Stimulated activated effector memory CD8-positive, alpha-beta T cell treated with anti-CD3 and anti-CD28 coated beads, Interleukin-12 subunit alpha, Interleukin-12 subunit beta, amount 100 ng/mL, for 72 hours (primary cell): ENCODE measurements around the gene SOS1.

Source experiments
- ATAC-seq: fragments of 150-1000 bp; cut with Tn5 transposase; 2 replicates; pipeline ENCODE4 v1.10.0; 2021
- DNase-seq, 2 donors: peaks; one replicate each; pipeline ENCODE4 v3.0.0; 2021 to 2022; ENCODE audit warnings: low spot score in 2 of 2
- H3K27ac Mint-ChIP-seq: one replicate; pipeline ENCODE4 v1.8.0; 2022; ENCODE audit warnings: mild to moderate bottlenecking, mixed read lengths
- H3K36me3 Mint-ChIP-seq: one replicate; pipeline ENCODE4 v1.8.0; 2022; ENCODE audit warnings: mild to moderate bottlenecking, mixed read lengths
- H3K4me1 Mint-ChIP-seq: one replicate; pipeline ENCODE4 v1.8.0; 2022; ENCODE audit warnings: mixed read lengths
- H3K4me3 Mint-ChIP-seq: one replicate; pipeline ENCODE4 v1.8.0; 2022; ENCODE audit warnings: mild to moderate bottlenecking, mixed read lengths
- H3K9me3 Mint-ChIP-seq: one replicate; pipeline ENCODE4 v1.8.0; 2022; ENCODE audit warnings: mixed read lengths

Gene SOS1

GRCh38 chr2:39050109-39050508, 70.7 kb downstream of the SOS1 start:
- ATAC-seq (no peak), DNase-seq (no peak)
- peaks cover 95% of the 10 kb centered on the region for H3K36me3 Mint-ChIP-seq
- H3K4me3 Mint-ChIP-seq: no peak overlapping the region
- no peaks in the 10 kb centered on the region for H3K9me3 Mint-ChIP-seq
- H3K27ac Mint-ChIP-seq: no peak overlapping the region
- H3K4me1 Mint-ChIP-seq: no peaks in the 10 kb centered on the region

GRCh38 chr2:39039072-39039471, 81.8 kb downstream of the SOS1 start:
- ATAC-seq: no peak
- peaks cover 62% of the 10 kb centered on the region for H3K36me3 Mint-ChIP-seq
- no peaks in the 10 kb centered on the region for H3K9me3 Mint-ChIP-seq
- DNase-seq: no peak
- H3K4me3 Mint-ChIP-seq: no peak overlapping the region
- H3K4me1 Mint-ChIP-seq: peaks cover 4% of the 10 kb centered on the region
- no peak overlapping the region for H3K27ac Mint-ChIP-seq

- H3K36me3 Mint-ChIP-seq: peaks cover 88% of the 10 kb centered on the region
- no peak overlapping the region for H3K4me3 Mint-ChIP-seq
- no peaks in the 10 kb centered on the region for H3K9me3 Mint-ChIP-seq
- ATAC-seq (no peak), DNase-seq (no peak)
- H3K27ac Mint-ChIP-seq: no peak overlapping the region
- no peaks in the 10 kb centered on the region for H3K4me1 Mint-ChIP-seq
Measured at GRCh38 chr2:39033980-39034379, 86.9 kb downstream of the SOS1 start.

GRCh38 chr2:39027421-39027820, 93.4 kb downstream of the SOS1 start:
- no peak overlapping the region for H3K4me3 Mint-ChIP-seq
- no peak overlapping the region for H3K27ac Mint-ChIP-seq
- H3K4me1 Mint-ChIP-seq: no peaks in the 10 kb centered on the region
- peaks cover 96% of the 10 kb centered on the region for H3K36me3 Mint-ChIP-seq
- no peak for DNase-seq
- H3K9me3 Mint-ChIP-seq: no peaks in the 10 kb centered on the region
- no peak for ATAC-seq

- no peak overlapping the region for H3K4me3 Mint-ChIP-seq
- H3K9me3 Mint-ChIP-seq: no peaks in the 10 kb centered on the region
- no peaks in the 10 kb centered on the region for H3K4me1 Mint-ChIP-seq
- no peak overlapping the region for H3K27ac Mint-ChIP-seq
- peak; percentile 91 for ATAC-seq
- peaks cover 96% of the 10 kb centered on the region for H3K36me3 Mint-ChIP-seq
- DNase-seq: no peak
Measured at GRCh38 chr2:39024833-39025232, 96.0 kb downstream of the SOS1 start.

GRCh38 chr2:39023649-39024048, 97.2 kb downstream of the SOS1 start:
- DNase-seq: no peak
- ATAC-seq: no peak
- Mint-ChIP-seq H3K4me3 (no peak overlapping the region), H3K27ac (peak overlapping the region; percentile 23), H3K36me3 (peaks cover 96% of the 10 kb centered on the region), H3K9me3 (no peaks in the 10 kb centered on the region), H3K4me1 (no peaks in the 10 kb centered on the region)

GRCh38 chr2:39022642-39023235, 98.1 kb downstream of the SOS1 start:
- peak overlapping the region; percentile 56 for H3K27ac Mint-ChIP-seq

GRCh38 chr2:39020383-39020782, 100.5 kb downstream of the SOS1 start:
- H3K36me3 Mint-ChIP-seq: peaks cover 69% of the 10 kb centered on the region
- no peak overlapping the region for H3K27ac Mint-ChIP-seq
- DNase-seq (no peak), ATAC-seq (no peak)
- H3K4me3 Mint-ChIP-seq: no peak overlapping the region
- no peaks in the 10 kb centered on the region for H3K9me3 Mint-ChIP-seq
- H3K4me1 Mint-ChIP-seq: no peaks in the 10 kb centered on the region

More at GRCh38 chr2:39022642-39023235, 98.1 kb downstream of the SOS1 start:
- ATAC-seq: no peak
- Mint-ChIP-seq H3K4me1 (no peaks in the 10 kb centered on the region), H3K36me3 (peaks cover 93% of the 10 kb centered on the region), H3K4me3 (no peak overlapping the region), H3K9me3 (no peaks in the 10 kb centered on the region)
- DNase-seq: no peak

- Mint-ChIP-seq H3K4me1 (no peaks in the 10 kb centered on the region), H3K9me3 (no peaks in the 10 kb centered on the region), H3K36me3 (peaks cover 70% of the 10 kb centered on the region), H3K4me3 (no peak overlapping the region), H3K27ac (no peak overlapping the region)
- DNase-seq: no peak
- no peak for ATAC-seq
Measured at GRCh38 chr2:39018638-39019037, 102.2 kb downstream of the SOS1 start.

GRCh38 chr2:39017334-39017733, 103.5 kb downstream of the SOS1 start:
- ATAC-seq: no peak
- peak overlapping the region; percentile 55 for H3K27ac Mint-ChIP-seq
- H3K4me1 Mint-ChIP-seq: no peaks in the 10 kb centered on the region

GRCh38 chr2:39015424-39015823, 105.4 kb downstream of the SOS1 start:
- Mint-ChIP-seq H3K27ac (no peak overlapping the region), H3K4me1 (no peaks in the 10 kb centered on the region), H3K4me3 (no peak overlapping the region), H3K9me3 (no peaks in the 10 kb centered on the region), H3K36me3 (peaks cover 70% of the 10 kb centered on the region)
- no peak for DNase-seq
- no peak for ATAC-seq

More at GRCh38 chr2:39017334-39017733, 103.5 kb downstream of the SOS1 start:
- no peak overlapping the region for H3K4me3 Mint-ChIP-seq
- no peak for DNase-seq
- H3K9me3 Mint-ChIP-seq: no peaks in the 10 kb centered on the region
- peaks cover 70% of the 10 kb centered on the region for H3K36me3 Mint-ChIP-seq

GRCh38 chr2:39013871-39014270, 107.0 kb downstream of the SOS1 start:
- Mint-ChIP-seq H3K4me1 (peaks cover 3% of the 10 kb centered on the region), H3K9me3 (no peaks in the 10 kb centered on the region), H3K4me3 (no peak overlapping the region), H3K27ac (no peak overlapping the region), H3K36me3 (peaks cover 70% of the 10 kb centered on the region)
- ATAC-seq (no peak), DNase-seq (no peak)

- DNase-seq (no peak), ATAC-seq (peak; percentile 67)
- peak overlapping the region; percentile 23 for H3K27ac Mint-ChIP-seq
- H3K36me3 Mint-ChIP-seq: peaks cover 100% of the 10 kb centered on the region
- peaks cover 9% of the 10 kb centered on the region for H3K4me1 Mint-ChIP-seq
- no peak overlapping the region for H3K4me3 Mint-ChIP-seq
- no peaks in the 10 kb centered on the region for H3K9me3 Mint-ChIP-seq
Measured at GRCh38 chr2:39008665-39009064, 112.2 kb downstream of the SOS1 start.

GRCh38 chr2:39007875-39008504, 112.9 kb downstream of the SOS1 start:
- Mint-ChIP-seq H3K4me1 (peaks cover 9% of the 10 kb centered on the region), H3K4me3 (no peak overlapping the region), H3K27ac (peak overlapping the region; percentile 23), H3K36me3 (peaks cover 100% of the 10 kb centered on the region), H3K9me3 (no peaks in the 10 kb centered on the region)
- no peak for ATAC-seq
- no peak for DNase-seq

- Mint-ChIP-seq H3K4me3 (no peak overlapping the region), H3K27ac (no peak overlapping the region), H3K9me3 (no peaks in the 10 kb centered on the region), H3K36me3 (peaks cover 91% of the 10 kb centered on the region), H3K4me1 (no peaks in the 10 kb centered on the region)
- no peak for DNase-seq
- ATAC-seq: no peak
Measured at GRCh38 chr2:39000552-39000951, 120.3 kb downstream of the SOS1 start.

- Mint-ChIP-seq H3K4me1 (no peaks in the 10 kb centered on the region), H3K36me3 (peaks cover 91% of the 10 kb centered on the region), H3K27ac (peak overlapping the region; percentile 15), H3K9me3 (no peaks in the 10 kb centered on the region), H3K4me3 (no peak overlapping the region)
- ATAC-seq (no peak), DNase-seq (no peak)
Measured at GRCh38 chr2:38997781-38998180, 123.1 kb downstream of the SOS1 start.
